Mucosa of descending colon (tissue), 3 donors: ENCODE results near the gene DIAPH2. TPM values are rescaled to one million over a fixed set of nuclear protein-coding genes. Genes with fewer than 3 reads are reported as not detected.

ENCODE experiments used
- ATAC-seq: fragments of 200-7000 bp; cut with Tn5 transposase; one replicate; pipeline ENCODE4 v1.9.1; 2020; ENCODE audit warnings: mild to moderate bottlenecking, moderate library complexity
- DNase-seq, 3 donors: peaks; one replicate each; pipeline ENCODE4 v3.0.0-alpha.2; 2020
- H3K36me3 ChIP-seq: fragments of 200-600 bp; one replicate; pipeline ENCODE4 v1.8.0; 2021; ENCODE audit warnings: low read depth, mild to moderate bottlenecking
- H3K4me1 ChIP-seq: fragments of 200-600 bp; one replicate; pipeline ENCODE4 v1.8.0; 2021; ENCODE audit warnings: low read depth, mild to moderate bottlenecking
- H3K4me3 ChIP-seq: fragments of 200-600 bp; one replicate; pipeline ENCODE4 v1.8.0; 2021; ENCODE audit warnings: mild to moderate bottlenecking
- H3K9me3 ChIP-seq: fragments of 200-600 bp; one replicate; pipeline ENCODE4 v1.8.0; 2021; ENCODE audit warnings: mild to moderate bottlenecking
- CTCF ChIP-seq: fragments of 200-600 bp; IDR thresholded peaks from one replicate; pipeline ENCODE4 v1.8.0; 2022; ENCODE audit warnings: antibody characterized with exemption, mild to moderate bottlenecking
- intact Hi-C, 2 donors: fragments of 100-400 bp; cut with DNase I in 1 of 2; cut with micrococcal nuclease in 1 of 2; formaldehyde crosslinking; loops; one replicate each; pipeline versions ENCODE4 v1.11.0 to v1.11.1; 2022; cut with DNase I, micrococcal nuclease
- total RNA-seq, 3 donors: library from RNA; stranded (reverse); fragmentation: NEBNext Ultra II Directional in 2 of 3; extraction: Animal tissue kit (Norgen Biotek cat#: 25700) in 2 of 3; gene quantifications; one replicate each; pipeline versions ENCODE4 v1.2.1 to v1.2.4, GENCODE V29; 2021 to 2023
- donor health status: DM: no; HTN: no; CAD: no; lungs with moderate emphysema.
- donor health status: DM: no; HTN: no; CAD: no.
- donor health status: DM: no; HTN: yes; CAD: no.

The DIAPH2 gene
- total RNA-seq, 3 donors from 2014 or later: 26.7 to 40.2 (median 29.6) TPM

- intact Hi-C loops: no loop called here
- no peak for TF ChIP-seq CTCF
- Histone ChIP-seq H3K4me1 (no peaks in the 10 kb centered on the region), H3K9me3 (no peaks in the 10 kb centered on the region), H3K36me3 (no peaks in the 10 kb centered on the region), H3K4me3 (no peak within 1 kb of the TSS)
- DNase-seq (no peak), ATAC-seq (no peak)
Observed at GRCh38 chrX:96883608-96884007, 199.0 kb downstream of the DIAPH2 start, which contains the start of gene RPA4. RPA4 (plus strand) TSS chrX:96883908; CDS start chrX:96884311, 403 bp downstream.

- DNase-seq (no peak), ATAC-seq (no peak)
- intact Hi-C loops: no loop called here
- Histone ChIP-seq H3K36me3 (no peaks in the 10 kb centered on the region), H3K4me3 (no peak overlapping the region), H3K9me3 (no peaks in the 10 kb centered on the region), H3K4me1 (no peaks in the 10 kb centered on the region)
- no peak for TF ChIP-seq CTCF
Observed at GRCh38 chrX:96884027-96884426, 199.4 kb downstream of the DIAPH2 start.

- H3K4me1 ChIP-seq: no peaks in the 10 kb centered on the region
- DNase-seq (no peak), ATAC-seq (no peak)
- intact Hi-C loops: no loop called here
- no peak for TF ChIP-seq CTCF
- H3K4me3 ChIP-seq: no peak overlapping the region
- no peaks in the 10 kb centered on the region for H3K9me3 ChIP-seq
- no peaks in the 10 kb centered on the region for H3K36me3 ChIP-seq
Observed at GRCh38 chrX:96889726-96890125, 205.1 kb downstream of the DIAPH2 start.

- intact Hi-C loops: no loop called here
- ATAC-seq (no peak), DNase-seq (no peak)
- H3K4me1 ChIP-seq: no peaks in the 10 kb centered on the region
- H3K9me3 ChIP-seq: no peaks in the 10 kb centered on the region
- no peaks in the 10 kb centered on the region for H3K36me3 ChIP-seq
- no peak overlapping the region for H3K4me3 ChIP-seq
- no peak for TF ChIP-seq CTCF
Observed at GRCh38 chrX:96906741-96907140, 222.1 kb downstream of the DIAPH2 start.

GRCh38 chrX:96907516-96908272, 223.1 kb downstream of the DIAPH2 start:
- Histone ChIP-seq H3K9me3 (no peaks in the 10 kb centered on the region), H3K36me3 (no peaks in the 10 kb centered on the region), H3K4me3 (no peak overlapping the region), H3K4me1 (no peaks in the 10 kb centered on the region)
- intact Hi-C loops: no loop called here
- no peak for TF ChIP-seq CTCF
- DNase-seq (no peak), ATAC-seq (no peak)

- H3K9me3 ChIP-seq: no peaks in the 10 kb centered on the region
- no peak for TF ChIP-seq CTCF
- ATAC-seq (no peak), DNase-seq (no peak)
- no peak overlapping the region for H3K4me3 ChIP-seq
- H3K36me3 ChIP-seq: no peaks in the 10 kb centered on the region
- intact Hi-C loops: no loop called here
- no peaks in the 10 kb centered on the region for H3K4me1 ChIP-seq
Observed at GRCh38 chrX:96909291-96909690, 224.6 kb downstream of the DIAPH2 start.
